K562 (cell line): ENCODE results near the gene CPLX3. TPM values are rescaled to one million over a fixed set of nuclear protein-coding genes. Genes with fewer than 3 reads are reported as not detected.

Experiments
- ATAC-seq: fragments of 200-7000 bp; cut with Tn5 transposase; 3 replicates; pipeline ENCODE4 v1.9.1; 2020; ENCODE audit warnings: moderate library complexity
- BruUV-seq: library from RNA; stranded (reverse); fragments of 400-500 nt; replicated peaks from 2 replicates; lab custom pipeline; 2021; lab: Mats Ljungman, UMichigan
- CTCF ChIA-PET: fragments of 300-600 bp; formaldehyde crosslinking; extraction: SDS; loops from one replicate; lab custom pipeline; 2021; ENCODE audit warnings: low intra/inter-chr PET ratio; lab: Yijun Ruan, JAX
- POLR2A ChIA-PET: fragments of 300-600, 350-650 bp; sonication (Branson Sonifier 250); formaldehyde crosslinking; extraction: SDS; loops from one replicate; lab custom pipeline; 2021; ENCODE audit warnings: antibody characterized with exemption, inconsistent platforms; lab: Yijun Ruan, JAX
- DNase-seq, 4 experiments: peaks; one replicate each; pipeline versions ENCODE4 v3.0.0 to v3.0.0-alpha.2; 2011 to 2018; ENCODE audit warnings: low spot score in 3 of 4, mixed read lengths in 3 of 4; ENCODE audit errors: extremely low read depth in 1 of 4
- FAIRE-seq: peaks from 2 replicates; lab custom pipeline; 2011; peaks lifted over from hg19 to GRCh38; lab: Jason Lieb, UNC
- H2AFZ ChIP-seq: 2 replicates; pipeline ENCODE4 v1.6.0; 2011; ENCODE audit warnings: low read depth, low read length, control low read depth, inconsistent platforms
- H3K27ac ChIP-seq: fragments of 200-600 bp; 3 replicates; pipeline ENCODE4 v1.8.0; 2011; ENCODE audit warnings: low read depth, mild to moderate bottlenecking, control low read depth, inconsistent platforms, low read length, moderate library complexity, mixed read lengths; ENCODE audit errors: extremely low read depth
- H3K27me3 ChIP-seq, 2 experiments: fragments of 300-600 bp in 1 of 2; 2 replicates in 1 of 2; 3 replicates in 1 of 2; pipeline versions ENCODE4 v1.6.0 to v1.8.0; 2011; ENCODE audit warnings: inconsistent platforms in 2 of 2, low read length in 2 of 2, mild to moderate bottlenecking in 1 of 2, mixed read lengths in 1 of 2, moderate library complexity in 1 of 2; ENCODE audit not compliant: control insufficient read depth in 2 of 2, insufficient read depth in 2 of 2
- H3K36me3 ChIP-seq: fragments of 300-600 bp; 3 replicates; pipeline ENCODE4 v1.8.0; 2011; ENCODE audit warnings: mild to moderate bottlenecking, low read length, inconsistent platforms; ENCODE audit not compliant: control insufficient read depth, insufficient read depth
- H3K4me1 ChIP-seq, 2 experiments: fragments of 200-600 bp in 1 of 2; replicated peaks in 1 of 2; 2 replicates in 1 of 2; 3 replicates in 1 of 2; pipeline versions ENCODE4 v1.5.1 to v1.8.0; 2011; ENCODE audit warnings: inconsistent platforms in 2 of 2, low read length in 2 of 2, mild to moderate bottlenecking in 1 of 2, mixed read lengths in 1 of 2, moderate library complexity in 1 of 2; ENCODE audit not compliant: control insufficient read depth in 2 of 2, insufficient read depth in 2 of 2
- H3K4me2 ChIP-seq: 2 replicates; pipeline ENCODE4 v1.6.1; 2011; ENCODE audit warnings: low read length, control low read depth, inconsistent platforms, mixed read lengths; ENCODE audit not compliant: insufficient read depth
- H3K4me3 ChIP-seq: fragments of 200-600 bp; sonication (generic), shearing (Covaris generic); 2 replicates; pipeline ENCODE4 v1.5.1; 2016; ENCODE audit warnings: control low read depth, inconsistent platforms
- H3K79me2 ChIP-seq: fragments of 200-600 bp; 3 replicates; pipeline ENCODE4 v1.8.0; 2011; ENCODE audit warnings: low read length, inconsistent platforms; ENCODE audit not compliant: control insufficient read depth, insufficient read depth
- H3K9ac ChIP-seq, 2 experiments: 2 replicates each; pipeline versions ENCODE4 v1.6.0 to v1.6.1; 2011; ENCODE audit warnings: low read depth in 2 of 2, low read length in 2 of 2, control low read depth in 1 of 2, inconsistent platforms in 1 of 2, mild to moderate bottlenecking in 1 of 2, mixed read lengths in 1 of 2; ENCODE audit not compliant: insufficient read depth in 1 of 2
- H3K9me1 ChIP-seq: one replicate; pipeline ENCODE4 v1.6.0; 2011; ENCODE audit warnings: inconsistent platforms, mild to moderate bottlenecking, low read length, moderate library complexity; ENCODE audit not compliant: control insufficient read depth, insufficient read depth
- H3K9me3 ChIP-seq: replicated peaks from 2 replicates; pipeline ENCODE4 v1.5.1; 2011; ENCODE audit warnings: low read depth, low read length, inconsistent platforms; ENCODE audit not compliant: control insufficient read depth, insufficient read depth
- H4K20me1 ChIP-seq: replicated peaks from 2 replicates; pipeline ENCODE4 v1.6.1; 2011; ENCODE audit warnings: low read length, inconsistent platforms, mixed read lengths; ENCODE audit not compliant: control insufficient read depth, insufficient read depth
- ARID2 ChIP-seq: fragments of 450-650 bp; IDR thresholded peaks from 2 replicates; pipeline ENCODE4 v1.6.1; 2017; ENCODE audit warnings: antibody characterized with exemption, mild to moderate bottlenecking
- EWSR1 ChIP-seq: fragments of 450-650 bp; IDR thresholded peaks from 2 replicates; pipeline ENCODE4 v1.6.1; 2018; ENCODE audit warnings: borderline replicate concordance, mild to moderate bottlenecking, low read depth, moderate library complexity; ENCODE audit not compliant: partially characterized antibody
- HDAC3 ChIP-seq: fragments of 450-650 bp; IDR thresholded peaks from 2 replicates; pipeline ENCODE4 v1.6.1; 2018; ENCODE audit warnings: borderline replicate concordance, mild to moderate bottlenecking, moderate library complexity; ENCODE audit not compliant: partially characterized antibody
- KLF13 ChIP-seq: fragments of 450-650 bp; IDR thresholded peaks from 2 replicates; pipeline ENCODE4 v1.6.1; 2016; ENCODE audit warnings: missing genetic modification characterization, low read depth, mild to moderate bottlenecking, missing compliant biosample characterization, moderate library complexity, borderline replicate concordance
- NFIX ChIP-seq: fragments of 250-450 bp; sonication (Bioruptor Pico); IDR thresholded peaks from 2 replicates; pipeline ENCODE4 v1.4.0; 2020; ENCODE audit warnings: low read depth, mild to moderate bottlenecking, moderate library complexity
- NFXL1 ChIP-seq: fragments of 450-650 bp; formaldehyde crosslinking; IDR thresholded peaks from 2 replicates; pipeline ENCODE4 v1.4.0; 2021; ENCODE audit warnings: mild to moderate bottlenecking
- NR2C1 ChIP-seq, 2 experiments: fragments of 450-650 bp; IDR thresholded peaks; 2 replicates each; pipeline ENCODE4 v1.6.1; 2017; ENCODE audit warnings: mild to moderate bottlenecking in 2 of 2, antibody characterized with exemption in 1 of 2, inconsistent platforms in 1 of 2, missing compliant biosample characterization in 1 of 2, missing genetic modification characterization in 1 of 2
- NR4A1 ChIP-seq, 2 experiments: fragments of 250-450 bp in 1 of 2; fragments of 450-650 bp in 1 of 2; sonication (Bioruptor Pico) in 1 of 2; IDR thresholded peaks; 2 replicates each; pipeline versions ENCODE4 v1.4.0 to v1.6.1; 2016 to 2020; ENCODE audit warnings: mild to moderate bottlenecking in 2 of 2, missing compliant biosample characterization in 1 of 2, missing genetic modification characterization in 1 of 2, moderate library complexity in 1 of 2
- PHTF2 ChIP-seq: fragments of 250-450 bp; sonication (Bioruptor Pico); IDR thresholded peaks from 2 replicates; pipeline ENCODE4 v1.5.0; 2021; ENCODE audit warnings: mild to moderate bottlenecking
- POLR2A ChIP-seq: fragments of 450-650 bp; conservative IDR thresholded peaks from 2 replicates; pipeline ENCODE4 v1.6.1; 2016
- POLR3G ChIP-seq: IDR thresholded peaks from 2 replicates; pipeline ENCODE4 v1.6.1; 2011; ENCODE audit not compliant: insufficient read length, insufficient replicate concordance; ENCODE audit errors: extremely low read depth
- SIN3A ChIP-seq, 2 experiments: fragments of 150-350 bp in 1 of 2; IDR thresholded peaks; 2 replicates each; pipeline ENCODE4 v1.6.1; 2011 to 2016; ENCODE audit warnings: borderline replicate concordance in 2 of 2, low read depth in 2 of 2, low read length in 2 of 2, mild to moderate bottlenecking in 2 of 2, moderate library complexity in 2 of 2; ENCODE audit not compliant: control insufficient read depth in 1 of 2
- SP1 ChIP-seq: sonication (generic); formaldehyde crosslinking; IDR thresholded peaks from 2 replicates; pipeline ENCODE4 v1.8.1; 2022; ENCODE audit warnings: mild to moderate bottlenecking, missing genetic modification reagents
- ZKSCAN1 ChIP-seq: fragments of 150-350 bp; IDR thresholded peaks from 2 replicates; pipeline ENCODE4 v1.6.1; 2016; ENCODE audit warnings: low read depth, low read length
- ZNF184 ChIP-seq: sonication (generic); formaldehyde crosslinking; IDR thresholded peaks from 2 replicates; pipeline ENCODE4 v1.5.0; 2020; ENCODE audit warnings: missing genetic modification reagents
- ZNF551 ChIP-seq: fragments of 250-450 bp; sonication (Bioruptor Pico); IDR thresholded peaks from 2 replicates; pipeline ENCODE4 v1.5.0; 2021; ENCODE audit warnings: mild to moderate bottlenecking, moderate library complexity
- ZNF695 ChIP-seq: fragments of 450-650 bp; formaldehyde crosslinking; IDR thresholded peaks from 2 replicates; pipeline ENCODE4 v1.4.0; 2020; ENCODE audit warnings: mild to moderate bottlenecking, moderate library complexity
- WGBS: fragments of 100-300 bp; shearing (Covaris generic); methylation state at CpG from one replicate; pipeline ENCODE4 v1.1.6; 2016; ENCODE audit warnings: low coverage, mixed read lengths; ENCODE audit not compliant: insufficient coverage; ENCODE audit errors: missing lambda C conversion rate; 5-methylcytosine and 5-hydroxymethylcytosine counted together
- in situ Hi-C: fragments of 300-500 bp; cut with MboI; formaldehyde crosslinking; loops from 4 replicates; pipeline ENCODE4 v1.15.0; 2018; ENCODE audit warnings: inconsistent platforms, mixed read lengths
- intact Hi-C: fragments of 100-400 bp; cut with micrococcal nuclease; formaldehyde crosslinking; loops from 2 replicates; pipeline ENCODE4 v1.14.2; 2022
- polyA plus RNA-seq, 8 experiments: library from polyadenylated mRNA; depleted of rRNA in 4 of 8; stranded (reverse) in 5 of 8; unstranded in 3 of 8; fragments of >200 nt; fragmentation: Nextera tagmentation in 2 of 8; fragmentation: Illumina TruSeq in 1 of 8; extraction: Ambion mirVana in 2 of 8; extraction: Trizol in 1 of 8; gene quantifications; 2 replicates each; pipeline versions ENCODE4 v1.2.1 to v1.2.3, GENCODE V29; 2011 to 2014; ENCODE audit warnings: inconsistent platforms in 1 of 8, missing spikeins in 1 of 8
- total RNA-seq, 7 experiments: library from RNA; depleted of rRNA in 6 of 7; stranded (reverse); fragments of >200 nt in 6 of 7; fragmentation: Illumina TruSeq in 2 of 7; extraction: Trizol in 2 of 7; gene quantifications; 2 replicates each; pipeline versions ENCODE4 v1.2.1 to v1.2.3, GENCODE V29; 2011 to 2021; ENCODE audit warnings: low replicate concordance in 1 of 7
- TF ChIP-seq, protein P1 (sequence below): fragments of 450-650 bp; IDR thresholded peaks from 2 replicates; pipeline ENCODE4 v1.6.1; 2016; ENCODE audit warnings: missing biosample characterization, missing genetic modification characterization
- TF ChIP-seq, protein P2 (sequence below): IDR thresholded peaks from 3 replicates; pipeline ENCODE4 v1.6.1; 2011; ENCODE audit warnings: borderline replicate concordance, mild to moderate bottlenecking; ENCODE audit not compliant: insufficient read length, insufficient read depth

The CPLX3 gene
- total and polyA plus RNA-seq, 9 of the 15 experiments (the other 6 are each of a cell fraction or from before 2014, with no cell fraction given) = not detected

DNA sequence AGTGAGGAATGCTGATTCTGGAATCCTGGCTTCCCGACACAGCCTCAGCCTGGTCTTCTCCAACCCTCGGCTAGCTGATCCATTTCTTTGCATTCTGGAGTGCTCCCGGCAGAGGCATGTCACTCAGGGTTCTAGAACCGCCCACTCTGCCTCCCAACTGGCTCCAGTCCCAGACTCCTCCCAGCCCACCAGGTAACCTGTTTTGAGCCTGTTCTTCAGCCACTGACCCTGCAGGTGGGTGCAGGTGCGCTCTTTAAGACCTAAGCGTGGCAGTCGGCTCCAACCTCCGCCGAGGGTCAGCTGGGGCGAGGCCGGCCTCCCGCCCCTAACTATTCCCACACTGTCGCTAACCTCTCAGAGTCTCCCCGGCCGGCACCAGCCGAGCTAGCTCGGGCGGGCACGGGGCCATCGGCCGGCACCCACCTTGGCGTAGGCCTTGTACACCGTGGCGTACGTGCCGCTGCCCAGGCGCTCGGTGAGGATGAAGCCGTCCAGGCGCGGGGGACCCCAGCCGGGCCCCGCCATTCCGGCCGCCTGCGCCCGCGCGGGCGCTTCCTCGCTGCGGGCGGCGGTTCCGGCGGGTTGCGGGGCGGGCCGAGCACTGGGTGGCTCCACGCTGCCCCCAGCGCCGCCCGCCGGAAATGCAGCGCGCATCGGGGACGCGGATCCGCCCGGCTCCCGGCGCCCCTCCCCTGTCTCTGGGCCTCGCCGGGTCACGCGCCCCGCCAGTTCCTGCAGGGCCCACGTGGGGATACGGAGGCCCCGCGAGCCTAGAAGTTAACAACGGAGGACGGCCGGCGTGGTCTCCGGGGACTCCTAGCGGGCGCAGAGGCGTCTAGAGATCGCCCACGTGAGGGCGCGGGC is 16.4 kb downstream of the CPLX3 start, which contains the start of gene ULK3:
Gene ULK3, minus strand, starts transcription at position 576 of the 864 bp plus-strand sequence. Its CDS starts 51 bp downstream, at position 525.
- no peaks in the 10 kb centered on the region for H3K9me3 ChIP-seq
- peaks cover 55% of the 10 kb centered on the region; the same call in 2 of the 3 replicates for H3K36me3 ChIP-seq
- BruUV-seq = no TSS peak
- peak within 1 kb of the TSS; percentile 77 for H3K27ac ChIP-seq
- peak within 1 kb of the TSS; percentile 97 for H2AFZ ChIP-seq
- FAIRE-seq (peak; percentile 99), ATAC-seq (peak; percentile 91), DNase-seq (peak; percentile 93 to 96 (median 94))
- POLR2A ChIA-PET = interaction anchor here (0.6 to 1.5 kb wide), 8 partner anchors 16 to 377 kb away, joined by 3 to 5 read pairs (median 3); partner anchors contain the start of genes CPLX3 and FAM219B
- intact Hi-C loops (loop anchor here (5.0 kb wide), 3 partner anchors 49 to 144 kb away; partner anchors contain the start of gene MPI), in situ Hi-C loops (no loop called here)
- CTCF ChIA-PET = interaction anchor here (0.6 to 1.7 kb wide), 2 partner anchors 14 to 59 kb away, joined by 3 to 4 read pairs; no protein-coding TSS in a partner anchor
- H3K4me2 ChIP-seq = peak within 1 kb of the TSS; percentile 99
- peaks cover 4% of the 10 kb centered on the region; the same call in 1 of the 2 replicates for H4K20me1 ChIP-seq
- peaks cover 19 to 59% of the 10 kb centered on the region in 2 experiments; a peak in 4 of 5 replicates for H3K4me1 ChIP-seq
- H3K9ac ChIP-seq = peak within 1 kb of the TSS; percentile 82 to 96
- peaks cover 14% of the 10 kb centered on the region; the same call in 2 of the 3 replicates for H3K79me2 ChIP-seq
- H3K9me1 ChIP-seq = peaks cover 11% of the 10 kb centered on the region
- H3K27me3 ChIP-seq = no peaks in the 10 kb centered on the region
- WGBS = under 1% methylated on average over 44 of the region's 84 CpGs
- peak within 1 kb of the TSS; percentile 99 for H3K4me3 ChIP-seq
- TF ChIP-seq KLF13 (no peak), NFXL1 (CRISPR knock-in tag) (no peak), EWSR1 (no peak), HDAC3 (no peak), NFIX (CRISPR knock-in tag) (no peak), ZNF551 (CRISPR knock-in tag) (no peak), POLR2A (peak; percentile 81), POLR3G (no peak), ZNF695 (CRISPR knock-in tag) (no peak), NR4A1 (CRISPR knock-in tag; IDR thresholded peaks at IDR 0.05) (no peak), NR4A1 (tag; IDR thresholded peaks at IDR 0.05) (0 out of 2 replicates have a peak, but pooled peaks have one; percentile 23), NR2C1 (IDR thresholded peaks at IDR 0.05) (no peak), NR2C1 (tag; IDR thresholded peaks at IDR 0.05) (0 out of 2 replicates have a peak, but pooled peaks have one; percentile 12), ARID2 (no peak), ZNF184 (CRISPR knock-in tag) (no peak), ZKSCAN1 (no peak), PHTF2 (CRISPR knock-in tag) (no peak), SP1 (CRISPR knock-in tag) (peak; percentile 47), SIN3A (IDR thresholded peaks at IDR 0.05; ENCODE audit: borderline replicate concordance in 2 of 2, control insufficient read depth in 1 of 2, low read depth in 2 of 2, low read length in 2 of 2) (peak in 1 of 2 experiments; percentile 94; a peak in 1 of 4 replicates)
- TF ChIP-seq, protein P1, sequence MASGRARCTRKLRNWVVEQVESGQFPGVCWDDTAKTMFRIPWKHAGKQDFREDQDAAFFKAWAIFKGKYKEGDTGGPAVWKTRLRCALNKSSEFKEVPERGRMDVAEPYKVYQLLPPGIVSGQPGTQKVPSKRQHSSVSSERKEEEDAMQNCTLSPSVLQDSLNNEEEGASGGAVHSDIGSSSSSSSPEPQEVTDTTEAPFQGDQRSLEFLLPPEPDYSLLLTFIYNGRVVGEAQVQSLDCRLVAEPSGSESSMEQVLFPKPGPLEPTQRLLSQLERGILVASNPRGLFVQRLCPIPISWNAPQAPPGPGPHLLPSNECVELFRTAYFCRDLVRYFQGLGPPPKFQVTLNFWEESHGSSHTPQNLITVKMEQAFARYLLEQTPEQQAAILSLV (tag) = no peak
- TF ChIP-seq, protein P2, sequence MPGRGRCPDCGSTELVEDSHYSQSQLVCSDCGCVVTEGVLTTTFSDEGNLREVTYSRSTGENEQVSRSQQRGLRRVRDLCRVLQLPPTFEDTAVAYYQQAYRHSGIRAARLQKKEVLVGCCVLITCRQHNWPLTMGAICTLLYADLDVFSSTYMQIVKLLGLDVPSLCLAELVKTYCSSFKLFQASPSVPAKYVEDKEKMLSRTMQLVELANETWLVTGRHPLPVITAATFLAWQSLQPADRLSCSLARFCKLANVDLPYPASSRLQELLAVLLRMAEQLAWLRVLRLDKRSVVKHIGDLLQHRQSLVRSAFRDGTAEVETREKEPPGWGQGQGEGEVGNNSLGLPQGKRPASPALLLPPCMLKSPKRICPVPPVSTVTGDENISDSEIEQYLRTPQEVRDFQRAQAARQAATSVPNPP = no peak
